Stimulated activated CD8-positive, alpha-beta memory T cell treated with anti-CD3 and anti-CD28 coated beads, Interleukin-7, amount 100 ng/mL, for 4 hours (primary cell): Measurements from ENCODE around the gene CPLX1.
"Not testable (repeated sequence)": the region's sequence is repeated elsewhere in the genome, so short reads cannot be mapped to it uniquely, and the experiment has no call there.

Source experiments
- DNase-seq, 2 donors: peaks; one replicate each; pipeline ENCODE4 v3.0.0-alpha.2; 2020; ENCODE audit warnings: low read depth in 2 of 2

The CPLX1 gene

GRCh38 chr4:776743-777441, 49.0 kb downstream of the CPLX1 start:
- DNase-seq, result no peak

- not testable (repeated sequence) for DNase-seq
Measured at GRCh38 chr4:775485-775884, 50.4 kb downstream of the CPLX1 start.

GRCh38 chr4:774419-775092, 51.4 kb downstream of the CPLX1 start:
- DNase-seq, result not testable (repeated sequence)

- DNase-seq, result no peak
Measured at GRCh38 chr4:773214-773613, 52.7 kb downstream of the CPLX1 start.

GRCh38 chr4:772776-773175, 53.2 kb downstream of the CPLX1 start:
- DNase-seq, result no peak

- no peak for DNase-seq
Measured at GRCh38 chr4:772118-772517, 53.8 kb downstream of the CPLX1 start.

- DNase-seq, result no peak
Measured at GRCh38 chr4:771464-771863, 54.5 kb downstream of the CPLX1 start.

GRCh38 chr4:770022-770421, 55.9 kb downstream of the CPLX1 start:
- DNase-seq, result no peak

GRCh38 chr4:769511-769910, 56.4 kb downstream of the CPLX1 start:
- no peak for DNase-seq

- no peak for DNase-seq
Measured at GRCh38 chr4:768995-769394, 56.9 kb downstream of the CPLX1 start.

- DNase-seq, result no peak
Measured at GRCh38 chr4:768076-768475, 57.9 kb downstream of the CPLX1 start.

GRCh38 chr4:766559-767283, 59.2 kb downstream of the CPLX1 start:
- DNase-seq, result no peak

- DNase-seq, result no peak
Measured at GRCh38 chr4:766152-766515, 59.8 kb downstream of the CPLX1 start.

GRCh38 chr4:764405-765169, 61.3 kb downstream of the CPLX1 start:
- DNase-seq, result no peak

- DNase-seq, result no peak
Measured at GRCh38 chr4:763922-764321, 62.0 kb downstream of the CPLX1 start.

- DNase-seq, result no peak
Measured at GRCh38 chr4:763191-763810, 62.6 kb downstream of the CPLX1 start.

GRCh38 chr4:762211-763190, 63.4 kb downstream of the CPLX1 start:
- DNase-seq, result no peak

- DNase-seq, result no peak
Measured at GRCh38 chr4:761739-762138, 64.2 kb downstream of the CPLX1 start.

- no peak for DNase-seq
Measured at GRCh38 chr4:761086-761485, 64.8 kb downstream of the CPLX1 start.

- DNase-seq, result no peak
Measured at GRCh38 chr4:760616-761015, 65.3 kb downstream of the CPLX1 start.

- DNase-seq, result not testable (repeated sequence)
Measured at GRCh38 chr4:759810-760209, 66.1 kb downstream of the CPLX1 start.
